WTC11 (cell line): Measurements from ENCODE around the gene SLC16A7. TPM values are rescaled to one million over a fixed set of nuclear protein-coding genes. Genes with fewer than 3 reads are reported as not detected.

ENCODE experiments used
- ATAC-seq: fragments of 200-7000 bp; cut with Tn5 transposase; 2 replicates; pipeline ENCODE4 v1.10.0; 2021; ENCODE audit warnings: mild to moderate bottlenecking, moderate library complexity
- CTCF ChIA-PET: fragments of 300-600 bp; sonication (Branson Sonifier 250); formaldehyde crosslinking; loops from one replicate; lab custom pipeline; 2021; ENCODE audit warnings: antibody characterized with exemption; lab: Charles Lee
- POLR2A ChIA-PET: fragments of 350-600 bp; sonication (Branson Sonifier 250); formaldehyde crosslinking; loops from one replicate; lab custom pipeline; 2021; ENCODE audit warnings: antibody characterized with exemption; lab: Charles Lee
- DNase-seq: peaks from one replicate; pipeline ENCODE4 v3.0.0; 2021; ENCODE audit warnings: low spot score
- H3K27ac Mint-ChIP-seq: 2 replicates; pipeline ENCODE4 v1.8.0; 2021; ENCODE audit warnings: mixed read lengths
- H3K27me3 Mint-ChIP-seq: 2 replicates; pipeline ENCODE4 v1.8.0; 2021; ENCODE audit warnings: low read depth, mild to moderate bottlenecking, moderate library complexity, mixed read lengths
- H3K36me3 Mint-ChIP-seq: 2 replicates; pipeline ENCODE4 v1.8.0; 2021; ENCODE audit warnings: mixed read lengths
- H3K4me1 Mint-ChIP-seq: 2 replicates; pipeline ENCODE4 v1.8.0; 2022; ENCODE audit warnings: mixed read lengths
- H3K4me3 Mint-ChIP-seq: 2 replicates; pipeline ENCODE4 v1.8.0; 2021; ENCODE audit warnings: mild to moderate bottlenecking, moderate library complexity, mixed read lengths
- H3K9me3 Mint-ChIP-seq: 2 replicates; pipeline ENCODE4 v1.8.0; 2021; ENCODE audit warnings: mixed read lengths
- ARID4B ChIP-seq: sonication (generic); formaldehyde crosslinking; IDR thresholded peaks from 2 replicates; pipeline ENCODE4 v1.8.0; 2023; ENCODE audit warnings: missing genetic modification reagents, mild to moderate bottlenecking, borderline replicate concordance
- CBFB ChIP-seq: sonication (generic); formaldehyde crosslinking; IDR thresholded peaks from 2 replicates; pipeline ENCODE4 v1.8.1; 2022; ENCODE audit warnings: mild to moderate bottlenecking, low read depth, missing genetic modification reagents
- E2F4 ChIP-seq: sonication (generic); formaldehyde crosslinking; IDR thresholded peaks from 2 replicates; pipeline ENCODE4 v1.8.1; 2022; ENCODE audit warnings: low read depth, mild to moderate bottlenecking, moderate library complexity, missing genetic modification reagents, borderline replicate concordance
- E2F5 ChIP-seq: sonication (generic); formaldehyde crosslinking; IDR thresholded peaks from 2 replicates; pipeline ENCODE4 v1.8.1; 2022; ENCODE audit warnings: mild to moderate bottlenecking, moderate library complexity, missing genetic modification reagents
- FOXJ3 ChIP-seq: sonication (generic); formaldehyde crosslinking; IDR thresholded peaks from 2 replicates; pipeline ENCODE4 v1.9.0; 2021; ENCODE audit warnings: missing genetic modification reagents, mild to moderate bottlenecking, borderline replicate concordance
- FOXK1 ChIP-seq: sonication (generic); formaldehyde crosslinking; IDR thresholded peaks from 2 replicates; pipeline ENCODE4 v1.8.0; 2022; ENCODE audit warnings: mild to moderate bottlenecking, moderate library complexity, missing genetic modification reagents
- GRHL2 ChIP-seq: fragments of 250-450 bp; sonication (Bioruptor Pico); IDR thresholded peaks from 2 replicates; pipeline ENCODE4 v1.8.0; 2022; ENCODE audit warnings: mild to moderate bottlenecking, moderate library complexity; ENCODE audit not compliant: insufficient replicate concordance, severe bottlenecking
- HMGA2 ChIP-seq: fragments of 250-450 bp; sonication (Bioruptor Pico); IDR thresholded peaks from 2 replicates; pipeline ENCODE4 v1.4.0; 2021; ENCODE audit warnings: mild to moderate bottlenecking, moderate library complexity
- JUN ChIP-seq: sonication (generic); formaldehyde crosslinking; IDR thresholded peaks from 2 replicates; pipeline ENCODE4 v1.8.0; 2023; ENCODE audit warnings: mild to moderate bottlenecking, missing genetic modification reagents
- MAX ChIP-seq: sonication (generic); formaldehyde crosslinking; IDR thresholded peaks from 2 replicates; pipeline ENCODE4 v1.8.0; 2022; ENCODE audit warnings: mild to moderate bottlenecking, missing genetic modification reagents
- OVOL2 ChIP-seq: fragments of 250-450 bp; sonication (Bioruptor Pico); IDR thresholded peaks from 2 replicates; pipeline ENCODE4 v1.9.0; 2021; ENCODE audit warnings: mild to moderate bottlenecking, borderline replicate concordance
- ZBTB21 ChIP-seq: sonication (generic); formaldehyde crosslinking; IDR thresholded peaks from 2 replicates; pipeline ENCODE4 v1.8.1; 2023; ENCODE audit warnings: mild to moderate bottlenecking, missing genetic modification reagents, borderline replicate concordance
- ZNF317 ChIP-seq: sonication (generic); formaldehyde crosslinking; IDR thresholded peaks from 2 replicates; pipeline ENCODE4 v1.8.1; 2023; ENCODE audit warnings: low read depth, mild to moderate bottlenecking, moderate library complexity, missing genetic modification reagents, borderline replicate concordance
- ZNF396 ChIP-seq: fragments of 250-450 bp; sonication (Bioruptor Pico); IDR thresholded peaks from 2 replicates; pipeline ENCODE4 v1.8.0; 2021; ENCODE audit warnings: mild to moderate bottlenecking, moderate library complexity, borderline replicate concordance
- total RNA-seq: library from RNA; stranded (reverse); gene quantifications from 3 replicates; pipeline ENCODE4 v1.2.3, GENCODE V29; 2021
- TF ChIP-seq, protein P1 (sequence below): sonication (generic); formaldehyde crosslinking; IDR thresholded peaks from 2 replicates; pipeline ENCODE4 v1.8.1; 2022; ENCODE audit warnings: low read depth, missing genetic modification reagents, borderline replicate concordance
- TF ChIP-seq, protein P2 (sequence below): sonication (generic); formaldehyde crosslinking; conservative IDR thresholded peaks from 2 replicates; pipeline ENCODE4 v1.8.1; 2022; ENCODE audit warnings: mild to moderate bottlenecking, missing genetic modification reagents
- TF ChIP-seq, protein P3 (sequence below): sonication (generic); formaldehyde crosslinking; conservative IDR thresholded peaks from 2 replicates; pipeline ENCODE4 v1.8.1; 2023; ENCODE audit warnings: mild to moderate bottlenecking, low read depth, missing genetic modification reagents, moderate library complexity
- TF ChIP-seq, protein P4 (sequence below): fragments of 200-600 bp; IDR thresholded peaks from 2 replicates; pipeline ENCODE4 v1.8.0; 2022; ENCODE audit warnings: antibody characterized with exemption
- TF ChIP-seq, protein P5 (sequence below): fragments of 250-450 bp; sonication (Bioruptor Pico); conservative IDR thresholded peaks from 2 replicates; pipeline ENCODE4 v1.9.0; 2021; ENCODE audit warnings: mild to moderate bottlenecking

The SLC16A7 gene
- total RNA-seq, 1 experiment from 2014 or later = 3.4 TPM

GRCh38 chr12:59715434-59715833, 119.6 kb downstream of the SLC16A7 start (continued):
- TF ChIP-seq, protein P1, sequence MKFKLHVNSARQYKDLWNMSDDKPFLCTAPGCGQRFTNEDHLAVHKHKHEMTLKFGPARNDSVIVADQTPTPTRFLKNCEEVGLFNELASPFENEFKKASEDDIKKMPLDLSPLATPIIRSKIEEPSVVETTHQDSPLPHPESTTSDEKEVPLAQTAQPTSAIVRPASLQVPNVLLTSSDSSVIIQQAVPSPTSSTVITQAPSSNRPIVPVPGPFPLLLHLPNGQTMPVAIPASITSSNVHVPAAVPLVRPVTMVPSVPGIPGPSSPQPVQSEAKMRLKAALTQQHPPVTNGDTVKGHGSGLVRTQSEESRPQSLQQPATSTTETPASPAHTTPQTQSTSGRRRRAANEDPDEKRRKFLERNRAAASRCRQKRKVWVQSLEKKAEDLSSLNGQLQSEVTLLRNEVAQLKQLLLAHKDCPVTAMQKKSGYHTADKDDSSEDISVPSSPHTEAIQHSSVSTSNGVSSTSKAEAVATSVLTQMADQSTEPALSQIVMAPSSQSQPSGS (CRISPR knock-in tag) = no peak

DNA sequence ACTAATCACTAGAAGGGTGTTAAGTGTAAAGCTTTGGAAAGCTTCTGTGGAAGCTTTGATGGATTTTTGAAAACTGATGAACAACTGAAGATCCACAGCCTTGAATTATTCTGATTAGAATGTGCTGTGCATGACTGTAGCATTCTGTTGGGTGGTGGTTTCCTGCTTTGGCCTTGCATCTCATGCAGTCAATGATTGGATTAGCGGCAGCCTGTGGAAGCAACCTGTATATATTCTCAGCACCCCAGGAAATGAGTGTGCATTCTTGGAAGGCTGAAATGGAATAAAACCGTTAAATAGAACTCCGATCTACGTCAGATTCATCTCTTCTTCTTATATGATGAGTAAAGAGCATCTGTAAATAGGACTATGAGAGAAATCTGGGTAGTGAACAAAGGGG, 120.2 kb downstream of the SLC16A7 start:
- CTCF ChIA-PET = no interaction called here
- Mint-ChIP-seq H3K9me3 (peaks cover 6% of the 10 kb centered on the region; the same call in 1 of the 2 replicates), H3K4me1 (no peaks in the 10 kb centered on the region), H3K36me3 (no peaks in the 10 kb centered on the region), H3K27ac (no peak overlapping the region), H3K4me3 (no peak overlapping the region), H3K27me3 (no peaks in the 10 kb centered on the region)
- POLR2A ChIA-PET = no interaction called here
- DNase-seq (no peak), ATAC-seq (no peak)
- no peak for TF ChIP-seq ZNF396
- TF ChIP-seq FOXK1 = no peak
- no peak for TF ChIP-seq MAX (CRISPR knock-in tag)
- no peak for TF ChIP-seq ZBTB21
- TF ChIP-seq ZNF317 = no peak
- TF ChIP-seq ARID4B (CRISPR knock-in tag) = no peak
- no peak for TF ChIP-seq JUN (CRISPR knock-in tag)
- no peak for TF ChIP-seq FOXJ3 (CRISPR knock-in tag)
- TF ChIP-seq, protein P2, sequence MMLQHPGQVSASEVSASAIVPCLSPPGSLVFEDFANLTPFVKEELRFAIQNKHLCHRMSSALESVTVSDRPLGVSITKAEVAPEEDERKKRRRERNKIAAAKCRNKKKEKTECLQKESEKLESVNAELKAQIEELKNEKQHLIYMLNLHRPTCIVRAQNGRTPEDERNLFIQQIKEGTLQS (CRISPR knock-in tag) = no peak
- no peak for TF ChIP-seq E2F4 (CRISPR knock-in tag)
- TF ChIP-seq OVOL2 (CRISPR knock-in tag) = no peak
- no peak for TF ChIP-seq CBFB (CRISPR knock-in tag)
- TF ChIP-seq GRHL2 (CRISPR knock-in tag) = no peak
- TF ChIP-seq E2F5 (CRISPR knock-in tag) = no peak
- TF ChIP-seq, protein P3, sequence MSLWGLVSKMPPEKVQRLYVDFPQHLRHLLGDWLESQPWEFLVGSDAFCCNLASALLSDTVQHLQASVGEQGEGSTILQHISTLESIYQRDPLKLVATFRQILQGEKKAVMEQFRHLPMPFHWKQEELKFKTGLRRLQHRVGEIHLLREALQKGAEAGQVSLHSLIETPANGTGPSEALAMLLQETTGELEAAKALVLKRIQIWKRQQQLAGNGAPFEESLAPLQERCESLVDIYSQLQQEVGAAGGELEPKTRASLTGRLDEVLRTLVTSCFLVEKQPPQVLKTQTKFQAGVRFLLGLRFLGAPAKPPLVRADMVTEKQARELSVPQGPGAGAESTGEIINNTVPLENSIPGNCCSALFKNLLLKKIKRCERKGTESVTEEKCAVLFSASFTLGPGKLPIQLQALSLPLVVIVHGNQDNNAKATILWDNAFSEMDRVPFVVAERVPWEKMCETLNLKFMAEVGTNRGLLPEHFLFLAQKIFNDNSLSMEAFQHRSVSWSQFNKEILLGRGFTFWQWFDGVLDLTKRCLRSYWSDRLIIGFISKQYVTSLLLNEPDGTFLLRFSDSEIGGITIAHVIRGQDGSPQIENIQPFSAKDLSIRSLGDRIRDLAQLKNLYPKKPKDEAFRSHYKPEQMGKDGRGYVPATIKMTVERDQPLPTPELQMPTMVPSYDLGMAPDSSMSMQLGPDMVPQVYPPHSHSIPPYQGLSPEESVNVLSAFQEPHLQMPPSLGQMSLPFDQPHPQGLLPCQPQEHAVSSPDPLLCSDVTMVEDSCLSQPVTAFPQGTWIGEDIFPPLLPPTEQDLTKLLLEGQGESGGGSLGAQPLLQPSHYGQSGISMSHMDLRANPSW (CRISPR knock-in tag) = no peak
- no peak for TF ChIP-seq HMGA2 (CRISPR knock-in tag)
- TF ChIP-seq, protein P4, sequence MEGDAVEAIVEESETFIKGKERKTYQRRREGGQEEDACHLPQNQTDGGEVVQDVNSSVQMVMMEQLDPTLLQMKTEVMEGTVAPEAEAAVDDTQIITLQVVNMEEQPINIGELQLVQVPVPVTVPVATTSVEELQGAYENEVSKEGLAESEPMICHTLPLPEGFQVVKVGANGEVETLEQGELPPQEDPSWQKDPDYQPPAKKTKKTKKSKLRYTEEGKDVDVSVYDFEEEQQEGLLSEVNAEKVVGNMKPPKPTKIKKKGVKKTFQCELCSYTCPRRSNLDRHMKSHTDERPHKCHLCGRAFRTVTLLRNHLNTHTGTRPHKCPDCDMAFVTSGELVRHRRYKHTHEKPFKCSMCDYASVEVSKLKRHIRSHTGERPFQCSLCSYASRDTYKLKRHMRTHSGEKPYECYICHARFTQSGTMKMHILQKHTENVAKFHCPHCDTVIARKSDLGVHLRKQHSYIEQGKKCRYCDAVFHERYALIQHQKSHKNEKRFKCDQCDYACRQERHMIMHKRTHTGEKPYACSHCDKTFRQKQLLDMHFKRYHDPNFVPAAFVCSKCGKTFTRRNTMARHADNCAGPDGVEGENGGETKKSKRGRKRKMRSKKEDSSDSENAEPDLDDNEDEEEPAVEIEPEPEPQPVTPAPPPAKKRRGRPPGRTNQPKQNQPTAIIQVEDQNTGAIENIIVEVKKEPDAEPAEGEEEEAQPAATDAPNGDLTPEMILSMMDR = no peak
- TF ChIP-seq, protein P5, sequence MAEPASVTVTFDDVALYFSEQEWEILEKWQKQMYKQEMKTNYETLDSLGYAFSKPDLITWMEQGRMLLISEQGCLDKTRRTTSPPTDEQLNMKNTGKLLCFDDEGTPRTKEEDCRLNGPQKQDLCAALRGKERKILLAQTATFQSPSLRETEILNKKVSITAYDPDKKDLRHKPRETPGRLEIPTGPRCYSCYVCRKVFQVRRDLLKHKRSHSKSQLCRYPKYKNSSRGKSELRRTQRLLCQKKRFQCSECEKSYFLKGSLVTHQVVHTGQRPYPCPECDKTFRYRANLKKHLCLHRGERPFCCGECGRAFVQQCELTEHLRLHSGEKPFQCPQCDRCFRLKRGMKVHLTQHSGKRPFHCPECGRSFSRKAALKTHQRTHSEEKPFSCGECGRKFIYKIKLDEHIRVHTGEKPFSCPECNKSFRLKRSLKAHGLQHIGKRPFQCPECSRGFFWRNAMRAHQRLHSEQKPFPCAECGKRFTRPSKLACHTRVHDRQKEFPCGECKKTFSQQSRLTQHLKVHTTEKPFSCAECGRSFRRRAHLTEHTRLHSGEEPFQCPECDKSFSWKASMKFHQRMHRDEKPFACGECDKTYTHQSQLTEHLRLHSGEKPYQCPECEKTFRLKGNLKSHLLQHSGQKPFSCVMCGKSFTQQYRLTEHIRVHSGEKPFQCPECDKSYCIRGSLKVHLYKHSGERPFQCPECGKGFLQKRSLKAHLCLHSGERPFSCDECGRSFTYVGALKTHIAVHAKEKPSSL (CRISPR knock-in tag) = no peak
